Measurements from ENCODE around the gene GIGYF2. TPM values are rescaled to one million over a fixed set of nuclear protein-coding genes. Genes with fewer than 3 reads are reported as not detected.

Gene GIGYF2
- total and polyA plus RNA-seq, 8 donors = 7.1 to 158 (median 75.0) TPM

- TF ChIP-seq EP300 (IDR thresholded peaks at IDR 0.05) = no peak
- TF ChIP-seq POLR2AphosphoS5 (IDR thresholded peaks at IDR 0.05) = no peak
- no peak for TF ChIP-seq POLR2A (IDR thresholded peaks at IDR 0.05)
- no peak for TF ChIP-seq CTCF (IDR thresholded peaks at IDR 0.05)
- H3K9me3 ChIP-seq = no peaks in the 10 kb centered on the region
- H3K27ac ChIP-seq = no peak overlapping the region
- H3K4me1 ChIP-seq = peaks cover 0 to 12% (median 0%) of the 10 kb centered on the region in 4 donors
- peaks cover 40 to 98% (median 92%) of the 10 kb centered on the region in 4 donors for H3K36me3 ChIP-seq
- H3K4me3 ChIP-seq = no peak overlapping the region
- no peak for DNase-seq
- no peaks in the 10 kb centered on the region for H3K27me3 ChIP-seq
- 79 to 93% (median 83%) methylated on average over 4 of the region's 4 CpGs for WGBS, 5 donors
- intact Hi-C loops (cut with DNase I; ENCODE audit: low total_unique reads) = no loop called here
Measured at GRCh38 chr2:232793271-232793670, 96.1 kb downstream of the GIGYF2 start.

- WGBS, 5 donors = 78 to 90% (median 85%) methylated on average over 1 of the region's 1 CpG
- DNase-seq = no peak
- Histone ChIP-seq H3K9me3 (no peaks in the 10 kb centered on the region), H3K27me3 (no peaks in the 10 kb centered on the region), H3K36me3 (peaks cover 40 to 99% (median 87%) of the 10 kb centered on the region in 4 donors), H3K4me1 (peaks cover 0 to 3% (median 0%) of the 10 kb centered on the region in 4 donors), H3K4me3 (no peak overlapping the region), H3K27ac (no peak overlapping the region)
- intact Hi-C loops (cut with DNase I; ENCODE audit: low total_unique reads) = no loop called here
- TF ChIP-seq EP300 (IDR thresholded peaks at IDR 0.05) (no peak), POLR2AphosphoS5 (IDR thresholded peaks at IDR 0.05) (no peak), CTCF (IDR thresholded peaks at IDR 0.05) (no peak), POLR2A (IDR thresholded peaks at IDR 0.05) (no peak)
Measured at GRCh38 chr2:232794981-232795380, 97.8 kb downstream of the GIGYF2 start.

- intact Hi-C loops (cut with DNase I; ENCODE audit: low total_unique reads) = no loop called here
- no peak for DNase-seq
- no peak overlapping the region for H3K4me3 ChIP-seq
- no peak overlapping the region for H3K27ac ChIP-seq
- no peaks in the 10 kb centered on the region for H3K27me3 ChIP-seq
- H3K9me3 ChIP-seq = no peaks in the 10 kb centered on the region
- peaks cover 0 to 3% (median 0%) of the 10 kb centered on the region in 4 donors for H3K4me1 ChIP-seq
- peaks cover 36 to 96% (median 86%) of the 10 kb centered on the region in 4 donors for H3K36me3 ChIP-seq
- 91 to 96% (median 93%) methylated on average over 1 of the region's 1 CpG for WGBS, 5 donors
- no peak for TF ChIP-seq CTCF (IDR thresholded peaks at IDR 0.05)
- TF ChIP-seq EP300 (IDR thresholded peaks at IDR 0.05) = no peak
- no peak for TF ChIP-seq POLR2A (IDR thresholded peaks at IDR 0.05)
- TF ChIP-seq POLR2AphosphoS5 (IDR thresholded peaks at IDR 0.05) = no peak
Measured at GRCh38 chr2:232795920-232796319, 98.8 kb downstream of the GIGYF2 start.

GRCh38 chr2:232798187-232798586, 101.1 kb downstream of the GIGYF2 start:
- H3K9me3 ChIP-seq = peaks cover 0 to 15% (median 5%) of the 10 kb centered on the region in 4 donors
- TF ChIP-seq POLR2AphosphoS5 (IDR thresholded peaks at IDR 0.05) (no peak), CTCF (IDR thresholded peaks at IDR 0.05) (no peak), EP300 (IDR thresholded peaks at IDR 0.05) (no peak), POLR2A (IDR thresholded peaks at IDR 0.05) (no peak)
- intact Hi-C loops (cut with DNase I; ENCODE audit: low total_unique reads) = no loop called here
- H3K4me1 ChIP-seq = peaks cover 0 to 3% (median 0%) of the 10 kb centered on the region in 4 donors
- H3K4me3 ChIP-seq = no peak overlapping the region
- no peak overlapping the region for H3K27ac ChIP-seq
- DNase-seq = no peak
- H3K27me3 ChIP-seq = no peaks in the 10 kb centered on the region
- H3K36me3 ChIP-seq = peaks cover 19 to 88% (median 84%) of the 10 kb centered on the region in 4 donors
